Ovary (tissue), 9 donors: ENCODE data around the gene GMEB2. TPM values are rescaled to one million over a fixed set of nuclear protein-coding genes. Genes with fewer than 3 reads are reported as not detected.

Source experiments
- DNase-seq, 5 donors: peaks; one replicate each; pipeline ENCODE4 v3.0.0-alpha.2; 2019 to 2020
- H3K27ac ChIP-seq, 2 donors: fragments of 200-600 bp; one replicate each; pipeline versions ENCODE4 v1.5.1 to v1.8.0; 2019 to 2022
- H3K27me3 ChIP-seq: fragments of 200-600 bp; one replicate; pipeline ENCODE4 v1.8.0; 2022
- H3K36me3 ChIP-seq: fragments of 200-600 bp; sonication (generic); one replicate; pipeline ENCODE4 v1.5.1; 2019
- H3K4me1 ChIP-seq: one replicate; pipeline ENCODE4 v1.8.1; 2013; ENCODE audit warnings: mild to moderate bottlenecking, moderate library complexity; ENCODE audit not compliant: insufficient read depth
- H3K4me3 ChIP-seq: fragments of 200-600 bp; sonication (generic); one replicate; pipeline ENCODE4 v1.5.1; 2017
- H3K9me3 ChIP-seq, 2 donors: fragments of 200-600 bp in 1 of 2; sonication (generic) in 1 of 2; one replicate each; pipeline versions ENCODE4 v1.5.1 to v1.8.1; 2013 to 2019; ENCODE audit warnings: mild to moderate bottlenecking in 1 of 2, moderate library complexity in 1 of 2
- CTCF ChIP-seq, 3 donors: fragments of 450-650 bp in 2 of 3; fragments of 200-600 bp in 1 of 3; IDR thresholded peaks; one replicate each; pipeline versions ENCODE4 v1.5.1 to v1.8.0; 2016 to 2022; ENCODE audit warnings: antibody characterized with exemption in 3 of 3, mild to moderate bottlenecking in 1 of 3
- EP300 ChIP-seq: sonication (generic); formaldehyde crosslinking; IDR thresholded peaks from one replicate; pipeline ENCODE4 v1.6.1; 2017; ENCODE audit warnings: antibody characterized with exemption
- POLR2A ChIP-seq: fragments of 450-650 bp; IDR thresholded peaks from one replicate; pipeline ENCODE4 v1.6.1; 2017; ENCODE audit warnings: antibody characterized with exemption, mild to moderate bottlenecking, moderate library complexity
- WGBS, 3 donors: extraction: QIAGEN DNeasy Blood & Tissue Kit in 1 of 3; methylation state at CpG; one replicate each; pipeline versions ENCODE4 v1.1.5 to v1.1.7; 2013 to 2017; 5-methylcytosine and 5-hydroxymethylcytosine counted together
- intact Hi-C, 4 donors: fragments of 100-400 bp; cut with DNase I; formaldehyde crosslinking; loops; one replicate each; pipeline versions ENCODE4 v1.11.0 to v1.15.1; 2022 to 2023
- polyA plus RNA-seq, 2 donors: library from polyadenylated mRNA; stranded (reverse); fragments of 200-250 nt in 1 of 2; fragments of 350-450 nt in 1 of 2; fragmentation: Illumina TruSeq in 1 of 2; extraction: RNeasy Lipid Tissue Mini Kit (QIAGEN cat#74804) in 1 of 2; gene quantifications; one replicate each; pipeline ENCODE4 v1.2.3, GENCODE V29; 2013 to 2014
- total RNA-seq, 7 donors: library from RNA; depleted of rRNA in 2 of 7; stranded (reverse); fragments of >200 nt in 2 of 7; fragmentation: NEBNext Ultra II Directional in 3 of 7; extraction: Animal tissue kit (Norgen Biotek cat#: 25700) in 3 of 7; gene quantifications; one replicate each; pipeline versions ENCODE4 v1.1.0 to v1.2.4, GENCODE V29; 2016 to 2023
- donor health status: DM: no; HTN: no; CAD: no; lungs with moderate emphysema.
- donor health status: DM: no; HTN: no; CAD: no.
- donor health status: Bipolar disorder and iron deficiency.
- donor health status: DM: yes; HTN: yes; CAD: no.
- donor health status: DM: no; HTN: no; CAD: no.
- donor health status: DM: yes; HTN: yes; CAD: no.

GMEB2 gene
- total and polyA plus RNA-seq, 9 donors: 4.1 to 14.7 (median 9.7) TPM

- Histone ChIP-seq H3K27me3 (no peaks in the 10 kb centered on the region), H3K36me3 (no peaks in the 10 kb centered on the region), H3K4me3 (no peak overlapping the region), H3K27ac (no peak overlapping the region), H3K4me1 (no peaks in the 10 kb centered on the region), H3K9me3 (no peaks in the 10 kb centered on the region)
- no peak for TF ChIP-seq CTCF (IDR thresholded peaks at IDR 0.05)
- no peak for TF ChIP-seq POLR2A
- no peak for TF ChIP-seq EP300
- WGBS, 3 donors: 50 to 66% (median 52%) methylated on average over 17 to 18 of the region's 18 CpGs
- intact Hi-C loops: no loop called here
- peak in 2 of 5 donors; percentile 26 to 54 for DNase-seq
These were observed 38.1 kb upstream of the GMEB2 start for GRCh38 chr20:63664861-63665594.

DNA sequence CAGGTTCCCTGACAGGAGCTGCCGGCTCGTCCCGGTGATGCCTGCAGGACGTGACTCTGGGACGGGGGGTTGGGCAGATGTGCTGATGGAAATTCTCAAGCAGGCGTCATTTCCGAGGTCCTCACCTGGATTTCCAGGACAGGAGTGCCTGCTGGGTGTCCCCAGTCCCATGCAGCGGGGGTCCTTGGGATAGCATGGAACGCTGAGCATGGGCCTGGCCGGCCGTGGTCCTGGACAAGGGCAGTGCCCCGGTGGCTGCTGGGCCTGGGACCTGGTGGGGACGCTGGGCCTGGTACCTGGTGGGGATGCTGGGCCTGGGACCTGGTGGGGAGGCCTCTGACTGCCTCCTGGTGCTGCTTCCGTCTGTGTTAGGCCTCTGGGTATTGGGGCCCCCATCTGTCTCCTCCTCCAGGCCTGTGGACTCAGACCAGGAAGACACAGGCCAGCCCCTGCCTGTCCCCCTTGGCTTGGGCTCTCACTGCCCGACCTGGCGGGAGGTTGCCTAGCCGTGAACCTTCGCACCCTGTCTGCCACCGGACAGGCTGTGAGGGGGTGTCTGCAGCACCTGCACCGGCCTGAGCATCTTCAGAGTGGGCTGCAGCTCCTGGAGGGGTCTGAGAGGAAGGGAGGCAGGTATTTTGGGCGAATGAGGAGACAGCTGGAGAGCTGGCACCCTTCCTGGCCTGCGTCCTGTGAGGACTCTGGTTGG is 37.4 kb upstream of the GMEB2 start:
- H3K9me3 ChIP-seq: no peaks in the 10 kb centered on the region
- H3K36me3 ChIP-seq: no peaks in the 10 kb centered on the region
- intact Hi-C loops: no loop called here
- no peak overlapping the region for H3K27ac ChIP-seq
- no peak for DNase-seq
- 79 to 90% (median 83%) methylated on average over 15 to 22 of the region's 22 CpGs for WGBS, 3 donors
- no peak for TF ChIP-seq CTCF (IDR thresholded peaks at IDR 0.05)
- TF ChIP-seq POLR2A: no peak
- no peak for TF ChIP-seq EP300
- peaks cover 2% of the 10 kb centered on the region for H3K4me1 ChIP-seq
- no peak overlapping the region for H3K4me3 ChIP-seq
- H3K27me3 ChIP-seq: no peaks in the 10 kb centered on the region

DNA sequence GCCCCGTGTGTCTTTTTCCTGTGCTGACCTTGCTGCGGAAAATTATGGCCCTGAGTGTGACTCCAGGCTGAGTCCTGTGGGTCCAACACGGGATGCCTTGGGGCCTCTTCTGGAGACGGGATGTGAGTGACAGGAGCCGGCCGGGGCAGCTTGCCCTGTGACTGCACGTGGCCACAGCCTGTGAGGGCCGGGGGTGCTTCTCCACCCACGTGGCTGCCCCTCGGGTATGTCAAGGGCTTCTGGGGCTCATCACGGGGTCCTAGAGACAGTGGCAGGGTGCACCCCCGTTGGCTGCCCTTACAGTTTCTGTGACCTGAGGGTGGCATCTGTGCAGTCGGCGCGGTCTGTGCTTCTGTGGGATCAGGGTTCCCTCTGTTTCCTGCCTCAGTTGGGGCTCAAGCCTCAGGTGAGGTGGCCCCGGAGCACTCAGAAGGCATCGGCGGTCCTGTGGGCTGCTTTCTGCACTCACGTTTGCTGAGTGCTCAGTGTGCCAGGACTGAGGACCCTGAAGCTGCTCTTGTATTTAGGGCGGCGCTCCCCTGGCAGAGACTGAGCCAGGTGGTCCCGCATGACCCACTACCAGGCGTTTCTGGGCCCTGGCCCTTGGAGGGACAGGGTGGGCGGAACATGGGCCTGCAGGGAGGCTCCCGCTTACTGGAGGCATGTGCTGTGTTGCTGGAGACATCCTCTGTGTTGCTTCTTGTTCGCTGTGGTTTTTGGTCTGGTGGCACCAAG is 36.6 kb upstream of the GMEB2 start:
- Histone ChIP-seq H3K27ac (no peak overlapping the region), H3K4me1 (peaks cover 4% of the 10 kb centered on the region), H3K4me3 (no peak overlapping the region), H3K36me3 (no peaks in the 10 kb centered on the region), H3K9me3 (no peaks in the 10 kb centered on the region), H3K27me3 (no peaks in the 10 kb centered on the region)
- WGBS, 3 donors: 89 to 92% (median 90%) methylated on average over 26 of the region's 26 CpGs
- intact Hi-C loops: no loop called here
- no peak for TF ChIP-seq EP300
- TF ChIP-seq POLR2A: no peak
- no peak for TF ChIP-seq CTCF (IDR thresholded peaks at IDR 0.05)
- DNase-seq: peak in 1 of 5 donors; percentile 28

- Histone ChIP-seq H3K27ac (no peak overlapping the region), H3K27me3 (no peaks in the 10 kb centered on the region), H3K9me3 (no peaks in the 10 kb centered on the region), H3K4me3 (no peak overlapping the region), H3K36me3 (no peaks in the 10 kb centered on the region), H3K4me1 (peaks cover 4% of the 10 kb centered on the region)
- no peak for TF ChIP-seq CTCF (IDR thresholded peaks at IDR 0.05)
- TF ChIP-seq EP300: no peak
- no peak for TF ChIP-seq POLR2A
- no peak for DNase-seq
- 86 to 95% (median 90%) methylated on average over 9 of the region's 9 CpGs for WGBS, 3 donors
- intact Hi-C loops: no loop called here
These were observed 35.9 kb upstream of the GMEB2 start for GRCh38 chr20:63662813-63663189.
